ENCODE results near the gene ADAM8. TPM values are rescaled to one million over a fixed set of nuclear protein-coding genes. Genes with fewer than 3 reads are reported as not detected.
A peak's percentile ranks its signal among the peaks of the same experiment; 100 is the strongest.

Gene ADAM8
- total and polyA plus RNA-seq, 12 donors = 0.61 to 7.7 (median 3.8) TPM

DNA sequence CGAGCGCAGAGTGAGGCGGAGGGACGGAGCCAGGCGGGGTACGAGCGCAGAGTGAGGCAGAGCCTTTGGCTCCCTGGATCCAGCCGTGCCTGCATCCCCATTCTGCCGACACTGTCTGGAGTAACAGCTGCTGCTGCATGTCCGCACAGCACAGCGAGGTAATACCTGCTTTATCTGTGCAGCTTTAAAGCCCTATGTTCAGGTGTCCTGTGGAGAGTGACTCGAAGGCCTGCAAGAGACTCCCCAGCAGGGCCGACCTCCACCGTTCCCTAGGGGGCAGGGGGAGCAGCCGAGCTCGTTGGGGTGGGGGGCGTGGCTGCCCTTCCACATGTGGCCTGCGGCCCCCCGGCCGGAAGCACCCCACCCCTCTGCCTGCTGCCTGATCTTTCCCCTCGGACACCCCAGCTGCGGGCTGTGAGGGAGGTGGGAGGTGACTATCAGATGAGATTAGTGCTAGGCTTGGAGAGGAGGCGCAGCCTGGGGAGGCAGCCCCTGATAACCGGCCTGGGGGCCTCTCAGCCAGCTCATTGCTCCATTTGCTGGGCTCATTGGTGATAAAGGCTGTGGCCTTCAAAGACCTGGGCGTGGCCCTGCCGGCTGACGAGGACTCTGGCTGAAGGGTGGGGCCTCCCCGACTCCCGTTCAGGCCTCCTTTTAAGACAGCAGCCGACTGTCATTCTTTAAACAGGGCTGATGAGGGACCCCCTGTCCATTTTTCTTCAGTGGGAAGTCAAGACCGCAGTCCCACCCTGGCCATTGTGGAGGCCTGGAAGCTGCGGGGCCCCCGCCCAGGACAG is 31.0 kb downstream of the ADAM8 start:
- WGBS, 4 donors = 41 to 56% (median 49%) methylated on average over 17 to 33 of the region's 33 CpGs

DNA sequence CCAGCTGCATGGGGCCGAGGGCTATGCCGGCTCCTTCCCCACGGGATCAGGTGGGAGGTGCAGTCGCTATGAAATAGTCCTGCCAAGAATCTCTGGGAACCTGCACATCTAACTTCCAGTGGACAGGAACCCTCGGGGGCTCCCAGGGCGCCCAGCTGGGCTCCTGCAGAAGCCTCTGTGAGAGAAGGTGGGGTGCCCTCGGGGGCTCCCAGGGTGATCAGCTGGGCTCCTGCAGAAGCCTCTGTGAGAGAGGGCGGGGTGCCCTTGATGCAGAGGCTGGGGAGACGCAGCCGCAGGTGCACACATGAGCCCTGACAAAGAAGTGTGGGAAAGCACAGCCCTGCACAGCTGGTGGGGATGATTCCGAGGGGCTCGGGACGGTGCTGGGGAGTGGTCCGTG is 33.1 kb downstream of the ADAM8 start:
- Histone ChIP-seq H3K27me3 (peaks cover 4% of the 10 kb centered on the region), H3K27ac (no peak overlapping the region)

More for the DNA sequence above, 31.0 kb downstream of the ADAM8 start:
- Histone ChIP-seq H3K27ac (peak overlapping the region; percentile 83 to 97 (median 94)), H3K4me1 (replicated peaks in 1 of 2) (peaks cover 19 to 25% of the 10 kb centered on the region in 2 donors), H3K9me3 (replicated peaks in 1 of 3) (no peaks in the 10 kb centered on the region), H3K27me3 (no peaks in the 10 kb centered on the region), H3K36me3 (replicated peaks in 1 of 2) (no peaks in the 10 kb centered on the region), H3K4me3 (peak overlapping the region in 1 of 4 donors; percentile 58)
- TF ChIP-seq CTCF (IDR thresholded peaks at IDR 0.05) = no peak
- TF ChIP-seq POLR2A (IDR thresholded peaks at IDR 0.05) = peak; percentile 22 to 87
- peak; percentile 82 to 96 (median 91) for DNase-seq
- intact Hi-C loops (cut with DNase I) = no loop called here

DNA sequence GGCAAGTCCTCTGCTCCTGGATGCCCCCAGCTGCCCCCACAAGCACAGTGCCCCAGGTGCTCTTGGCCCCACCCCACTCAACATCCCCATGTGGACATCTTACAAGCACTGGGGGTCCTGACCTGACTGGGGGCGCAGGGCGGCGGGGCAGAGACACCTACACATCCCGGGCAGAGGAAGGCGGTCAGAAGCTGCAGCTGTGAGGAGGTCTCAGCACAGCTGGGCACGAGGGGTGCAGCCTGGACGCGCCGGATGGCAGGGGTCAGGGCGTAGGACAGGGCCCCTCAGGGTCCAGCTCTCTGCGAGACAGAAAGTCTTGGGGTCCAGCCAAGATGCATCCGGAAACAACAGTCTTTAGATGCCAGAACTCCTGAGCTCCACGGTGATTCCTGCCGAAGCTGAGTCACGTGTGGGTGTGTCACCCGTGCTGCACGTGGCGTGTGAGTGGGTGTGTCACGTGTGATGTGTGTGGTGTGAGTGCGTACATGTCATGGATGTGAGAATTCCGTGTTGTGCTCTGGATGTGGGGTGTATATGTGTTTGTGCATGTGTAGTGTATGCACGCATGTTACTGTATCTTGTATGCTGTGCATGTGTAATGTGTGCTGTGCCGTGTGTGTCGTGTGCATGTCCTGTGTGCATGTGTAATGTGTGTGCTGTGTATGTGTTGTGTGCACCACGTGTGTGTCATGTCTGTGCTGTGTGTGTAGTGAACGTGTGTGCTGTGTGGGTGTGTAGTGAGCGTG is 33.9 kb downstream of the ADAM8 start:
- TF ChIP-seq CTCF (IDR thresholded peaks at IDR 0.05) (no peak), POLR2A (IDR thresholded peaks at IDR 0.05) (no peak)
- H3K27ac ChIP-seq = no peak overlapping the region
- no peaks in the 10 kb centered on the region for H3K9me3 ChIP-seq (replicated peaks in 1 of 3)
- 65 to 80% (median 72%) methylated on average over 19 to 27 of the region's 27 CpGs for WGBS, 4 donors
- H3K36me3 ChIP-seq (replicated peaks in 1 of 2) = no peaks in the 10 kb centered on the region
- DNase-seq = peak in 1 of 7 donors; percentile 36
- no peak overlapping the region for H3K4me3 ChIP-seq
- peaks cover 12% of the 10 kb centered on the region for H3K27me3 ChIP-seq
- intact Hi-C loops (cut with DNase I) = no loop called here
- H3K4me1 ChIP-seq (replicated peaks in 1 of 2) = peaks cover 0 to 3% of the 10 kb centered on the region in 2 donors

More for the DNA sequence above, 33.1 kb downstream of the ADAM8 start:
- 76 to 89% (median 83%) methylated on average over 4 to 14 of the region's 14 CpGs for WGBS, 4 donors
- TF ChIP-seq POLR2A (IDR thresholded peaks at IDR 0.05) (no peak), CTCF (IDR thresholded peaks at IDR 0.05) (no peak)
- no peaks in the 10 kb centered on the region for H3K9me3 ChIP-seq (replicated peaks in 1 of 3)
- H3K36me3 ChIP-seq (replicated peaks in 1 of 2) = no peaks in the 10 kb centered on the region
- peaks cover 5 to 9% of the 10 kb centered on the region in 2 donors for H3K4me1 ChIP-seq (replicated peaks in 1 of 2)
- intact Hi-C loops (cut with DNase I) = no loop called here
- DNase-seq = peak in 1 of 7 donors; percentile 16
- H3K4me3 ChIP-seq = no peak overlapping the region

GRCh38 chr10:133241501-133242205 is 35.0 kb downstream of the ADAM8 start:
- no peak for DNase-seq
- TF ChIP-seq POLR2A (IDR thresholded peaks at IDR 0.05) = no peak
- no peak for TF ChIP-seq CTCF (IDR thresholded peaks at IDR 0.05)
- no peaks in the 10 kb centered on the region for H3K36me3 ChIP-seq (replicated peaks in 1 of 2)
- WGBS, 4 donors = 76 to 85% (median 77%) methylated on average over 15 to 25 of the region's 25 CpGs
- peaks cover 23% of the 10 kb centered on the region for H3K27me3 ChIP-seq
- H3K4me3 ChIP-seq = no peak overlapping the region
- intact Hi-C loops (cut with DNase I) = no loop called here
- peaks cover 0 to 4% of the 10 kb centered on the region in 2 donors for H3K4me1 ChIP-seq (replicated peaks in 1 of 2)
- no peaks in the 10 kb centered on the region for H3K9me3 ChIP-seq (replicated peaks in 1 of 3)
- H3K27ac ChIP-seq = no peak overlapping the region
